Neural cell (in vitro differentiated cells): Measurements from ENCODE around the gene PPOX. TPM values are rescaled to one million over a fixed set of nuclear protein-coding genes. Genes with fewer than 3 reads are reported as not detected.

Experiments used
- H2AFZ ChIP-seq: fragments of 200-600, 300-800 bp; sonication (generic), shearing (Covaris generic); 2 replicates; pipeline ENCODE4 v1.6.0; 2014; ENCODE audit warnings: low read depth, mild to moderate bottlenecking, antibody characterized with exemption, low read length, moderate library complexity
- H3F3A ChIP-seq: fragments of 200-600 bp; shearing (Covaris generic); 2 replicates; pipeline ENCODE4 v1.6.1; 2016; ENCODE audit warnings: mild to moderate bottlenecking, moderate library complexity, mixed read lengths, antibody characterized with exemption, low read length; ENCODE audit not compliant: insufficient read depth, poor library complexity, severe bottlenecking
- H3K27ac ChIP-seq: fragments of 200-600, 300-800 bp; sonication (generic), shearing (Covaris generic); 2 replicates; pipeline ENCODE4 v1.5.1; 2014; ENCODE audit warnings: mild to moderate bottlenecking, low read length, moderate library complexity
- H3K27me3 ChIP-seq: fragments of 300-800, 200-600 bp; sonication (generic), shearing (Covaris generic); 2 replicates; pipeline ENCODE4 v1.6.0; 2014; ENCODE audit warnings: mild to moderate bottlenecking, low read depth, low read length, moderate library complexity; ENCODE audit not compliant: insufficient read depth
- H3K36me3 ChIP-seq: fragments of 300-800, 200-600 bp; sonication (generic), shearing (Covaris generic); 2 replicates; pipeline ENCODE4 v1.5.1; 2014; ENCODE audit warnings: mild to moderate bottlenecking, antibody characterized with exemption, low read length, moderate library complexity; ENCODE audit not compliant: insufficient read depth
- H3K4me2 ChIP-seq: fragments of 300-800, 200-600 bp; sonication (generic), shearing (Covaris generic); 2 replicates; pipeline ENCODE4 v1.6.0; 2014; ENCODE audit warnings: mild to moderate bottlenecking, low read length
- H3K4me3 ChIP-seq: fragments of 300-800, 200-600 bp; sonication (generic), shearing (Covaris generic); 2 replicates; pipeline ENCODE4 v1.5.1; 2014; ENCODE audit warnings: mild to moderate bottlenecking, low read length, moderate library complexity
- H3K79me2 ChIP-seq: fragments of 200-600 bp; shearing (Covaris generic); replicated peaks from 2 replicates; pipeline ENCODE4 v1.6.0; 2014; ENCODE audit warnings: mild to moderate bottlenecking, low read length, moderate library complexity; ENCODE audit not compliant: insufficient read depth
- H3K9ac ChIP-seq: fragments of 300-800, 200-600 bp; sonication (generic), shearing (Covaris generic); 2 replicates; pipeline ENCODE4 v1.6.1; 2016; ENCODE audit warnings: mild to moderate bottlenecking, low read length, mixed read lengths
- H3K9me2 ChIP-seq: fragments of 200-600 bp; shearing (Covaris generic); 2 replicates; pipeline ENCODE4 v1.6.1; 2016; ENCODE audit warnings: mild to moderate bottlenecking, low read length, mixed read lengths; ENCODE audit not compliant: insufficient read depth
- H3K9me3 ChIP-seq: fragments of 200-600, 300-800 bp; sonication (generic), shearing (Covaris generic); 2 replicates; pipeline ENCODE4 v1.6.1; 2016; ENCODE audit warnings: mild to moderate bottlenecking, mixed run types, low read length, moderate library complexity, mixed read lengths
- H4K20me1 ChIP-seq: fragments of 200-600 bp; shearing (Covaris generic); 2 replicates; pipeline ENCODE4 v1.6.1; 2016; ENCODE audit warnings: mild to moderate bottlenecking, mixed run types; ENCODE audit not compliant: insufficient read depth
- CTCF ChIP-seq: fragments of 450-650 bp; IDR thresholded peaks from 2 replicates; pipeline ENCODE4 v1.5.1; 2014; ENCODE audit warnings: antibody characterized with exemption, mild to moderate bottlenecking, moderate library complexity; ENCODE audit not compliant: poor library complexity, severe bottlenecking
- EP300 ChIP-seq: fragments of 450-650 bp; conservative IDR thresholded peaks from 2 replicates; pipeline ENCODE4 v1.6.1; 2014; ENCODE audit warnings: antibody characterized with exemption, mild to moderate bottlenecking, moderate library complexity; ENCODE audit not compliant: poor library complexity, severe bottlenecking
- EZH2 ChIP-seq: fragments of 200-600, 300-800 bp; shearing (Covaris generic), sonication (generic); IDR thresholded peaks from 2 replicates; pipeline ENCODE4 v1.6.1; 2014; ENCODE audit warnings: antibody characterized with exemption, low read length, borderline replicate concordance, mild to moderate bottlenecking; ENCODE audit not compliant: insufficient read depth, poor library complexity, severe bottlenecking
- MXI1 ChIP-seq: fragments of 450-650 bp; conservative IDR thresholded peaks from 2 replicates; pipeline ENCODE4 v1.6.1; 2014; ENCODE audit warnings: antibody characterized with exemption, mild to moderate bottlenecking; ENCODE audit not compliant: poor library complexity, severe bottlenecking
- POLR2AphosphoS5 ChIP-seq: IDR thresholded peaks from 2 replicates; pipeline ENCODE4 v1.6.1; 2012
- RAD21 ChIP-seq: fragments of 450-650 bp; conservative IDR thresholded peaks from 2 replicates; pipeline ENCODE4 v1.6.1; 2014; ENCODE audit warnings: antibody characterized with exemption, mild to moderate bottlenecking, moderate library complexity
- REST ChIP-seq: IDR thresholded peaks from 2 replicates; pipeline ENCODE4 v1.6.1; 2012; ENCODE audit warnings: borderline replicate concordance
- SMC3 ChIP-seq: fragments of 450-650 bp; conservative IDR thresholded peaks from 2 replicates; pipeline ENCODE4 v1.6.1; 2014; ENCODE audit warnings: antibody characterized with exemption, mild to moderate bottlenecking, moderate library complexity; ENCODE audit not compliant: poor library complexity
- TAF1 ChIP-seq: IDR thresholded peaks from 2 replicates; pipeline ENCODE4 v1.6.1; 2012; ENCODE audit warnings: low read depth
- polyA plus RNA-seq: library from polyadenylated mRNA; depleted of rRNA; stranded (reverse); fragments of >200 nt; gene quantifications from 2 replicates; pipeline ENCODE4 v1.2.3, GENCODE V29; 2014

PPOX gene
- polyA plus RNA-seq, 1 donor from 2014 or later, result 93.9 TPM

GRCh38 chr1:161174911-161175310 is 8.7 kb downstream of the PPOX start:
- Histone ChIP-seq H3K27ac (no peak overlapping the region), H3K9me3 (no peaks in the 10 kb centered on the region), H3K4me2 (no peak overlapping the region), H3K79me2 (peaks cover 6% of the 10 kb centered on the region), H3K4me3 (no peak overlapping the region), H3K9me2 (no peaks in the 10 kb centered on the region), H3K27me3 (no peaks in the 10 kb centered on the region), H2AFZ (no peak overlapping the region), H3K9ac (no peak overlapping the region), H3K36me3 (no peaks in the 10 kb centered on the region), H4K20me1 (no peaks in the 10 kb centered on the region), H3F3A (no peaks in the 10 kb centered on the region)
- TF ChIP-seq EP300, result no peak
- no peak for TF ChIP-seq REST
- TF ChIP-seq POLR2AphosphoS5, result no peak

GRCh38 chr1:161175771-161176453 is 9.7 kb downstream of the PPOX start:
- TF ChIP-seq REST, result no peak
- no peak for TF ChIP-seq CTCF
- no peak for TF ChIP-seq EZH2
- no peak for TF ChIP-seq SMC3
- TF ChIP-seq TAF1, result no peak
- no peak for TF ChIP-seq RAD21
- TF ChIP-seq MXI1, result no peak
- no peak for TF ChIP-seq POLR2AphosphoS5
- TF ChIP-seq EP300, result no peak
- Histone ChIP-seq H3F3A (no peaks in the 10 kb centered on the region), H3K9me3 (no peaks in the 10 kb centered on the region), H3K27me3 (no peaks in the 10 kb centered on the region), H3K27ac (no peak overlapping the region), H2AFZ (no peak overlapping the region), H3K36me3 (no peaks in the 10 kb centered on the region), H3K9ac (peak overlapping the region; percentile 81), H3K79me2 (peaks cover 6% of the 10 kb centered on the region), H3K4me2 (peak overlapping the region; percentile 81), H4K20me1 (no peaks in the 10 kb centered on the region), H3K4me3 (peak overlapping the region; percentile 78), H3K9me2 (no peaks in the 10 kb centered on the region)
